GM12878 (cell line): ENCODE measurements around the gene UBE2J2. TPM values are rescaled to one million over a fixed set of nuclear protein-coding genes. Genes with fewer than 3 reads are reported as not detected.

Source experiments
- ATAC-seq: fragments of 200-7000 bp; cut with Tn5 transposase; 3 replicates; pipeline ENCODE4 v1.9.1; 2020; ENCODE audit warnings: mild to moderate bottlenecking, moderate library complexity
- BruUV-seq: library from RNA; stranded (reverse); fragments of 400-500 nt; replicated peaks from 2 replicates; lab custom pipeline; 2021; lab: Mats Ljungman, UMichigan
- CTCF ChIA-PET: fragments of 300-600 bp; sonication (Branson Sonifier 250); formaldehyde crosslinking; extraction: SDS; loops from one replicate; lab custom pipeline; 2021; ENCODE audit warnings: inconsistent platforms; lab: Yijun Ruan, JAX
- POLR2A ChIA-PET: fragments of 350-600 bp; formaldehyde crosslinking; extraction: SDS; loops from one replicate; lab custom pipeline; 2021; ENCODE audit warnings: inconsistent platforms; lab: Charles Lee
- RAD21 ChIA-PET: fragments of 300-600 bp; sonication (Branson Sonifier 250); formaldehyde crosslinking; loops from one replicate; lab custom pipeline; 2023; ENCODE audit warnings: antibody characterized with exemption; ENCODE audit not compliant: unreplicated experiment; lab: Charles Lee
- SMC1A ChIA-PET: fragments of 300-600 bp; sonication (Branson Sonifier 250); formaldehyde crosslinking; loops from one replicate; lab custom pipeline; 2023; ENCODE audit not compliant: unreplicated experiment, uncharacterized antibody; lab: Charles Lee
- DNase-seq: peaks from one replicate; pipeline ENCODE4 v3.0.0-alpha.2; 2011; ENCODE audit warnings: low read depth, low spot score
- FAIRE-seq: peaks from 3 replicates; lab custom pipeline; 2011; peaks lifted over from hg19 to GRCh38; lab: Jason Lieb, UNC
- H2AFZ ChIP-seq: 2 replicates; pipeline ENCODE4 v1.6.0; 2011; ENCODE audit warnings: low read depth, low read length, control low read depth; ENCODE audit not compliant: control insufficient read depth
- H3K27ac ChIP-seq: 2 replicates; pipeline ENCODE4 v1.5.1; 2011; ENCODE audit warnings: control low read depth; ENCODE audit not compliant: control insufficient read depth, insufficient read depth
- H3K27me3 ChIP-seq, 2 experiments: replicated peaks in 1 of 2; 2 replicates each; pipeline versions ENCODE4 v1.6.0 to v1.6.1; 2011; ENCODE audit warnings: low read length in 1 of 2; ENCODE audit not compliant: control insufficient read depth in 2 of 2, insufficient read depth in 2 of 2
- H3K36me3 ChIP-seq, 2 experiments: 2 replicates each; pipeline ENCODE4 v1.5.1; 2011; ENCODE audit warnings: low read length in 1 of 2; ENCODE audit not compliant: control insufficient read depth in 2 of 2, insufficient read depth in 2 of 2
- H3K4me1 ChIP-seq: 2 replicates; pipeline ENCODE4 v1.6.1; 2011; ENCODE audit warnings: mild to moderate bottlenecking, low read length, moderate library complexity, mixed read lengths; ENCODE audit not compliant: control insufficient read depth, insufficient read depth
- H3K4me2 ChIP-seq: 2 replicates; pipeline ENCODE4 v1.6.0; 2011; ENCODE audit warnings: control low read depth; ENCODE audit not compliant: control insufficient read depth, insufficient read depth
- H3K4me3 ChIP-seq: fragments of 200-600 bp; sonication (generic); 2 replicates; pipeline ENCODE4 v1.5.1; 2016
- H3K79me2 ChIP-seq: 2 replicates; pipeline ENCODE4 v1.6.0; 2011; ENCODE audit warnings: low read length; ENCODE audit not compliant: control insufficient read depth, insufficient read depth
- H3K9ac ChIP-seq: 2 replicates; pipeline ENCODE4 v1.8.0; 2011; ENCODE audit warnings: low read length, control low read depth, mixed read lengths; ENCODE audit not compliant: control insufficient read depth, insufficient read depth
- H3K9me3 ChIP-seq: replicated peaks from 3 replicates; pipeline ENCODE4 v1.5.1; 2011; ENCODE audit warnings: mild to moderate bottlenecking, low read length; ENCODE audit not compliant: control insufficient read depth, insufficient read depth
- H4K20me1 ChIP-seq: 2 replicates; pipeline ENCODE4 v1.6.0; 2011; ENCODE audit not compliant: control insufficient read depth, insufficient read depth
- ASH2L ChIP-seq: fragments of 300-600, 200-600 bp; sonication (generic); IDR thresholded peaks from 2 replicates; pipeline ENCODE4 v1.6.1; 2017; ENCODE audit warnings: low read depth, mild to moderate bottlenecking, borderline replicate concordance
- BCL11A ChIP-seq: IDR thresholded peaks from 2 replicates; pipeline ENCODE4 v1.6.1; 2011; ENCODE audit warnings: low read depth, low read length
- CBX3 ChIP-seq: fragments of 200-600 bp; sonication (generic); IDR thresholded peaks from 2 replicates; pipeline ENCODE4 v1.6.1; 2016; ENCODE audit warnings: low read depth, borderline replicate concordance
- CHD2 ChIP-seq: IDR thresholded peaks from 2 replicates; pipeline ENCODE4 v1.6.1; 2011; ENCODE audit warnings: low read depth, low read length, improper control_type of control experiment, borderline replicate concordance
- CREB1 ChIP-seq: IDR thresholded peaks from 2 replicates; pipeline ENCODE4 v1.6.1; 2012; ENCODE audit warnings: low read depth, mild to moderate bottlenecking, inconsistent platforms
- EED ChIP-seq: sonication (generic); IDR thresholded peaks from 2 replicates; pipeline ENCODE4 v1.6.1; 2016; ENCODE audit warnings: antibody characterized with exemption, low read depth
- EP300 ChIP-seq, 2 experiments: fragments of 150-350 bp in 1 of 2; IDR thresholded peaks; 2 replicates each; pipeline ENCODE4 v1.6.1; 2011 to 2012; ENCODE audit warnings: low read depth in 2 of 2, low read length in 2 of 2, borderline replicate concordance in 1 of 2, improper control_type of control experiment in 1 of 2, inconsistent platforms in 1 of 2; ENCODE audit not compliant: control insufficient read depth in 1 of 2
- ESRRA ChIP-seq: IDR thresholded peaks from 2 replicates; pipeline ENCODE4 v1.6.1; 2012; ENCODE audit warnings: mild to moderate bottlenecking, low read length, improper control_type of control experiment
- ETV6 ChIP-seq, 2 experiments: fragments of 450-650 bp in 1 of 2; IDR thresholded peaks in 1 of 2; conservative IDR thresholded peaks in 1 of 2; 2 replicates each; pipeline ENCODE4 v1.6.1; 2014; ENCODE audit warnings: antibody characterized with exemption in 1 of 2, borderline replicate concordance in 1 of 2, low read depth in 1 of 2, mild to moderate bottlenecking in 1 of 2, moderate library complexity in 1 of 2
- MEF2B ChIP-seq: fragments of 450-650 bp; IDR thresholded peaks from 2 replicates; pipeline ENCODE4 v1.6.1; 2018; ENCODE audit warnings: mild to moderate bottlenecking, moderate library complexity; ENCODE audit not compliant: partially characterized antibody, poor library complexity, severe bottlenecking
- MLLT1 ChIP-seq: fragments of 450-650 bp; IDR thresholded peaks from 2 replicates; pipeline ENCODE4 v1.6.1; 2016; ENCODE audit warnings: mild to moderate bottlenecking
- PAX8 ChIP-seq: fragments of 450-650 bp; IDR thresholded peaks from 2 replicates; pipeline ENCODE4 v1.6.1; 2017; ENCODE audit warnings: mild to moderate bottlenecking, moderate library complexity
- RB1 ChIP-seq: fragments of 450-650 bp; formaldehyde crosslinking; IDR thresholded peaks from 2 replicates; pipeline ENCODE4 v1.6.1; 2017; ENCODE audit warnings: mild to moderate bottlenecking, borderline replicate concordance
- TCF7 ChIP-seq: IDR thresholded peaks from 2 replicates; pipeline ENCODE4 v1.6.1; 2014; ENCODE audit warnings: antibody characterized with exemption, borderline replicate concordance
- ZSCAN29 ChIP-seq: fragments of 450-650 bp; IDR thresholded peaks from 2 replicates; pipeline ENCODE4 v1.6.1; 2017; ENCODE audit warnings: mild to moderate bottlenecking, moderate library complexity
- WGBS: methylation state at CpG from one replicate; pipeline ENCODE4 v1.1.6; 2016; ENCODE audit warnings: low lambda C conversion rate; ENCODE audit not compliant: insufficient replicate concordance, insufficient coverage; ENCODE audit errors: missing lambda C conversion rate; 5-methylcytosine and 5-hydroxymethylcytosine counted together
- in situ Hi-C: fragments of 300-500 bp; cut with MboI; formaldehyde crosslinking; loops from 9 replicates; pipeline ENCODE4 v1.14.3; 2018; ENCODE audit warnings: mixed read lengths
- intact Hi-C: fragments of 100-400 bp; cut with micrococcal nuclease; formaldehyde crosslinking; loops from one replicate; pipeline ENCODE4 v1.14.2; 2022; ENCODE audit not compliant: unreplicated experiment
- polyA plus RNA-seq, 11 experiments: library from polyadenylated mRNA; depleted of rRNA in 4 of 11; unstranded in 6 of 11; stranded (reverse) in 5 of 11; fragments of >200 nt; fragmentation: Nextera tagmentation in 4 of 11; fragmentation: Illumina TruSeq in 1 of 11; extraction: Ambion mirVana in 4 of 11; extraction: Trizol in 1 of 11; gene quantifications; 1 replicate in 1 of 11; 2 replicates in 10 of 11; pipeline versions ENCODE4 v1.2.1 to v1.2.3, GENCODE V29; 2011 to 2016; ENCODE audit warnings: inconsistent platforms in 2 of 11, missing spikeins in 2 of 11, low read depth in 1 of 11
- total RNA-seq, 4 experiments: library from RNA; depleted of rRNA in 3 of 4; stranded (reverse); fragments of >200 nt in 3 of 4; fragmentation: Illumina TruSeq in 1 of 4; extraction: Trizol in 1 of 4; gene quantifications; 2 replicates each; pipeline versions ENCODE4 v1.2.1 to v1.2.3, GENCODE V29; 2013 to 2021

Gene UBE2J2
- total and polyA plus RNA-seq, 10 of the 15 experiments (the other 5 are each of a cell fraction or from before 2014, with no cell fraction given) = 0.72 to 70.5 (median 49.2) TPM

- ATAC-seq = no peak
- 59% methylated on average over 43 of the region's 46 CpGs for WGBS
- ChIA-PET SMC1A (no interaction called here), POLR2A (no interaction called here), CTCF (interaction anchor here (1.2 to 2.5 kb wide), 2 partner anchors 162 to 165 kb away, joined by 3 to 12 read pairs; no protein-coding TSS in a partner anchor), RAD21 (interaction anchor here (0.8 kb wide), 1 partner anchor 254 kb away, joined by 3 read pairs; no protein-coding TSS in a partner anchor)
- Histone ChIP-seq H3K4me3 (no peak overlapping the region), H3K27ac (no peak overlapping the region), H3K4me1 (no peaks in the 10 kb centered on the region), H3K36me3 (no peaks in the 10 kb centered on the region), H3K9me3 (no peaks in the 10 kb centered on the region), H2AFZ (no peak overlapping the region), H3K4me2 (no peak overlapping the region), H4K20me1 (no peaks in the 10 kb centered on the region), H3K9ac (no peak overlapping the region), H3K79me2 (no peaks in the 10 kb centered on the region), H3K27me3 (no peaks in the 10 kb centered on the region)
- no peak for DNase-seq
- BruUV-seq = no TSS peak
- intact Hi-C loops (no loop called here), in situ Hi-C loops (no loop called here)
- FAIRE-seq = no peak
- TF ChIP-seq BCL11A (no peak), TCF7 (no peak), EED (no peak), ASH2L (no peak), MEF2B (no peak), ZSCAN29 (no peak), CBX3 (no peak), MLLT1 (no peak), ETV6 (conservative IDR thresholded peaks at IDR 0.05 in 1 of 2, IDR thresholded peaks at IDR 0.05 in 1 of 2; ENCODE audit: borderline replicate concordance in 1 of 2, low read depth in 1 of 2) (no peak), CREB1 (no peak), EP300 (IDR thresholded peaks at IDR 0.05; ENCODE audit: borderline replicate concordance in 1 of 2, control insufficient read depth in 1 of 2, low read depth in 2 of 2, low read length in 2 of 2) (no peak), RB1 (no peak), PAX8 (no peak), ESRRA (no peak), CHD2 (no peak)
Observed at GRCh38 chr1:1287288-1288110, 13.8 kb upstream of the UBE2J2 start.
